ENCODE measurements around the gene PLCD1.

DNA sequence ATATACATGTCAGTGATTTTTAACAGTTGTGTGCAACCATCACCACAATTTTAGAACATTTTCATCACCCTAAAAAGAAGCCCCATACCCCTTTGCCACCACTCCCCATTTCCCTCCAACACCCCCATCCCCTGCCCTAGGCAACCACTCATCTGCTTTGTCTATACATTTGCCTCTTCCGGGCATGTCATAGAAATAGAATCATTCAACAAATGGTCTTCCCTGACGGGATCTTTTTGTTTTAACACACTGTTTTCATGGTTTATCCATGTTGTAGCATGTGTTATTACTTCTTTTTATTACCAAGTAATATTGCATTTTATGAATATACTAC, 34.8 kb downstream of the PLCD1 start:
- TF ChIP-seq, protein P1, sequence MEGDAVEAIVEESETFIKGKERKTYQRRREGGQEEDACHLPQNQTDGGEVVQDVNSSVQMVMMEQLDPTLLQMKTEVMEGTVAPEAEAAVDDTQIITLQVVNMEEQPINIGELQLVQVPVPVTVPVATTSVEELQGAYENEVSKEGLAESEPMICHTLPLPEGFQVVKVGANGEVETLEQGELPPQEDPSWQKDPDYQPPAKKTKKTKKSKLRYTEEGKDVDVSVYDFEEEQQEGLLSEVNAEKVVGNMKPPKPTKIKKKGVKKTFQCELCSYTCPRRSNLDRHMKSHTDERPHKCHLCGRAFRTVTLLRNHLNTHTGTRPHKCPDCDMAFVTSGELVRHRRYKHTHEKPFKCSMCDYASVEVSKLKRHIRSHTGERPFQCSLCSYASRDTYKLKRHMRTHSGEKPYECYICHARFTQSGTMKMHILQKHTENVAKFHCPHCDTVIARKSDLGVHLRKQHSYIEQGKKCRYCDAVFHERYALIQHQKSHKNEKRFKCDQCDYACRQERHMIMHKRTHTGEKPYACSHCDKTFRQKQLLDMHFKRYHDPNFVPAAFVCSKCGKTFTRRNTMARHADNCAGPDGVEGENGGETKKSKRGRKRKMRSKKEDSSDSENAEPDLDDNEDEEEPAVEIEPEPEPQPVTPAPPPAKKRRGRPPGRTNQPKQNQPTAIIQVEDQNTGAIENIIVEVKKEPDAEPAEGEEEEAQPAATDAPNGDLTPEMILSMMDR (IDR thresholded peaks at IDR 0.05), result no peak
- no peak for TF ChIP-seq POLR2A (IDR thresholded peaks at IDR 0.05)
